Globus pallidus (tissue), 1 donor: ENCODE data around the gene NPIPA2.
"Not testable (repeated sequence)": the region's sequence is repeated elsewhere in the genome, so short reads cannot be mapped to it uniquely, and the experiment has no call there.

Experiments
- DNase-seq: peaks from one replicate; pipeline ENCODE4 v3.0.0-alpha.2; 2015; ENCODE audit warnings: low spot score

The NPIPA2 gene

DNA sequence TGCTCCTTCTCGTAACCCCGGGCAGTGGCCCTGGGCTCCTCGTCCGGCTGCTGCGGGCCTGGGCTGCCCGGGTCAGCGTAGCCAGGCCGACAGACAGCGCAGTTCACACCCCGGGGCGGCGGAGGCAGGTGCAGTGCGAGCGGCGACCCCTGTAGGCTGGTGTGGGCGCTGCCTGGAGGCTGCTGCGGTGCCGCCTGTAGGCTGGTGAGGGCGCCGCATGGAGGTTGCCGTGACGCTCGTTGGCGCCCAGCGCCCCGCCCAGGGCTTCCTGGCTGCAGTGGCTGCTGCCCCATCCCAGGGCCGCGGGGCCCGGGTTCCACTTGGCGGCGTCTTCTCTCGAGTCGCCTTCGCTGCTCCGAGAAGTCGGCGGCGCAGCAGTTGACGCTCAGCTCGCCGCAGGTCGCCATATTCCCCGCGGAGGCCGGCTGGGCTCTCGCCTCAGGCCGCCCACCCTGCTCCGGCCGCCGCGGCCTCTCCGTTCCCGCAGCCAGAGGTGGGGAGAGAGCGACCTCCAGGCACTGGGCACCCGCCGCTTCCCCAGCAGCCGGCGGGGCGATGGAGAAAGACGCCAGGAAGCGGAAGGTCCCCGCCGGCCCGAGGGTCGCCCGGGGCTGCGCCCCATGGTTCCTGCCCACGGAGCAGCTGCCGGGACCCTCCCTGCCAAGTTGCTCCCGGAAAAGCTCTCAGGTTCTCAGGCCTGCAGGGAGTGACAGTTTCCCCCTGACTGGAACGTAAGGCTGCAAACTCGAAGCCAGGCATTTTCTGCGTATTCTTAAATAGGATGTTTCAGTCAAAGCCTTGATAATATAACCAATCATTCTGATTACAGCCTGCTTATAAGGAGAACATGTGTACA lies at the start of gene NPIPA2:
Gene NPIPA2 (plus strand): TSS at position 261 of the 856 bp plus-strand sequence. CDS start 5,533 bp downstream, outside the sequence.
- not testable (repeated sequence) for DNase-seq

DNA sequence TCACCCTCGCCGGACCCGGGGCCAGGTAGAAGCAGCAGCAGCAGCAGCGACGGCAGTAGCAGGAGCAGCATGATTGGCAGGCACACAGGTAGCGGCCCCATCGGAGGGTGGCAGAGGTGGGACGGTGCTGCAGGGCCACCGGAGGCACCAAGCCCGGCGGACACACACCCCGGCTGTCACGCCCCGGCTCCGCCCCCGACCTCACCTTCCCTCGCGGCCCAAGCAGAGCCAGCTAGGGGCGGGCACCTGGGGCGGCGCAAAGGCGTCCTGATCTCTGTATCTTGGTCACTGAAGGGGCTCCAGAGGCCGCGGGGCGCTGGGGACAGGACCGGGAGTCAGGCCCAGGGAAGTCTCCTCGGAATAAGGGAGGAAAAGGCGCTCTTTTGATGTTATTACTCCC lies 48.2 kb upstream of the NPIPA2 start, which contains the start of gene PLA2G10:
Gene PLA2G10 (minus strand): TSS at position 180 of the 400 bp plus-strand sequence. CDS start 79 bp downstream, at position 101.
- DNase-seq = not testable (repeated sequence)

DNA sequence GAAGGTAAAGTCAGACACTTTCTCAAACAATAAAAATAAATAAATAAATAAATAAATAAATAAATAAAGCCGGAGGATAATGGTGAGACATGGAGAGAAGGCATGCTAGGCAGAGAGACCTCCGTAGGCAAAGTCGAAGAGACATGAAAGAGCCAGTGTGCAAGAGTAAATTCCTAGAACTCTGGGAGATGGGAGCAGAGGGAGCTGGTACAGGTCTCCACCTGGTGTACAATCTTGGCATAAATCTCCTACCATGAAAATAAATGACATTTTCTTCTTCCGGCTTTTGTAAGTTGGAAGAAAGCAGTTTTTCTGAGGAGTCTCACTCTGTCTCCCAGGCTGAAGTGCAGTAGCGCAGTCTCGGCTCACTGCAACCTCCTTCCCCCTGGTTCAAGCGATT lies 40.5 kb upstream of the NPIPA2 start:
- DNase-seq = not testable (repeated sequence)

DNA sequence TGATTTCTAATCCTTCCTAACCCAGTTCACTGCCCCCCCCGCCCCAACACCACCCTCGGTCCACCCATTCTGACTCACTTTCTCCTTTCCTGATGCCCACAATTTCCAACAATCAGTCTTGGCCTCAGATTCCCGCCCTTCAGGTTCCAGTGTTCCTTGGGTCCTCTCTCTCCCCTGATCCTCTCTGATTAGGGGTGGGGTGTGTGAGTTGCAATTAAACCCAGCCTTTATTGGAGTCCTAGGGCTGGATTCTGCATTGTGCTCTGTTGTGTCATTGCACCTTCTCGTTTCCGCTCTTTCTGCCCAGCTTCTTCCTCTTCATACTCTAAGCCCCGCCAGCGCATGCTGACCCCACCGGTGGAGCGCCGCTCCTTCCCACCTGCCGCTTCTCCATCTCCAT lies 39.7 kb upstream of the NPIPA2 start:
- DNase-seq = not testable (repeated sequence)

DNA sequence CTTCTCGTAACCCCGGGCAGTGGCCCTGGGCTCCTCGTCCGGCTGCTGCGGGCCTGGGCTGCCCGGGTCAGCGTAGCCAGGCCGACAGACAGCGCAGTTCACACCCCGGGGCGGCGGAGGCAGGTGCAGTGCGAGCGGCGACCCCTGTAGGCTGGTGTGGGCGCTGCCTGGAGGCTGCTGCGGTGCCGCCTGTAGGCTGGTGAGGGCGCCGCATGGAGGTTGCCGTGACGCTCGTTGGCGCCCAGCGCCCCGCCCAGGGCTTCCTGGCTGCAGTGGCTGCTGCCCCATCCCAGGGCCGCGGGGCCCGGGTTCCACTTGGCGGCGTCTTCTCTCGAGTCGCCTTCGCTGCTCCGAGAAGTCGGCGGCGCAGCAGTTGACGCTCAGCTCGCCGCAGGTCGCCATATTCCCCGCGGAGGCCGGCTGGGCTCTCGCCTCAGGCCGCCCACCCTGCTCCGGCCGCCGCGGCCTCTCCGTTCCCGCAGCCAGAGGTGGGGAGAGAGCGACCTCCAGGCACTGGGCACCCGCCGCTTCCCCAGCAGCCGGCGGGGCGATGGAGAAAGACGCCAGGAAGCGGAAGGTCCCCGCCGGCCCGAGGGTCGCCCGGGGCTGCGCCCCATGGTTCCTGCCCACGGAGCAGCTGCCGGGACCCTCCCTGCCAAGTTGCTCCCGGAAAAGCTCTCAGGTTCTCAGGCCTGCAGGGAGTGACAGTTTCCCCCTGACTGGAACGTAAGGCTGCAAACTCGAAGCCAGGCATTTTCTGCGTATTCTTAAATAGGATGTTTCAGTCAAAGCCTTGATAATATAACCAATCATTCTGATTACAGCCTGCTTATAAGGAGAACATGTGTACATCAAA lies 38.9 kb upstream of the NPIPA2 start, which contains the start of gene NPIPA3:
Gene NPIPA3 (plus strand): TSS at position 256 of the 856 bp plus-strand sequence. CDS start 5,533 bp downstream, outside the sequence.
- DNase-seq = not testable (repeated sequence)

DNA sequence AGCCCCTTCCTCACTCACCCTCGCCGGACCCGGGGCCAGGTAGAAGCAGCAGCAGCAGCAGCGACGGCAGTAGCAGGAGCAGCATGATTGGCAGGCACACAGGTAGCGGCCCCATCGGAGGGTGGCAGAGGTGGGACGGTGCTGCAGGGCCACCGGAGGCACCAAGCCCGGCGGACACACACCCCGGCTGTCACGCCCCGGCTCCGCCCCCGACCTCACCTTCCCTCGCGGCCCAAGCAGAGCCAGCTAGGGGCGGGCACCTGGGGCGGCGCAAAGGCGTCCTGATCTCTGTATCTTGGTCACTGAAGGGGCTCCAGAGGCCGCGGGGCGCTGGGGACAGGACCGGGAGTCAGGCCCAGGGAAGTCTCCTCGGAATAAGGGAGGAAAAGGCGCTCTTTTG lies 9.1 kb upstream of the NPIPA2 start:
- not testable (repeated sequence) for DNase-seq

DNA sequence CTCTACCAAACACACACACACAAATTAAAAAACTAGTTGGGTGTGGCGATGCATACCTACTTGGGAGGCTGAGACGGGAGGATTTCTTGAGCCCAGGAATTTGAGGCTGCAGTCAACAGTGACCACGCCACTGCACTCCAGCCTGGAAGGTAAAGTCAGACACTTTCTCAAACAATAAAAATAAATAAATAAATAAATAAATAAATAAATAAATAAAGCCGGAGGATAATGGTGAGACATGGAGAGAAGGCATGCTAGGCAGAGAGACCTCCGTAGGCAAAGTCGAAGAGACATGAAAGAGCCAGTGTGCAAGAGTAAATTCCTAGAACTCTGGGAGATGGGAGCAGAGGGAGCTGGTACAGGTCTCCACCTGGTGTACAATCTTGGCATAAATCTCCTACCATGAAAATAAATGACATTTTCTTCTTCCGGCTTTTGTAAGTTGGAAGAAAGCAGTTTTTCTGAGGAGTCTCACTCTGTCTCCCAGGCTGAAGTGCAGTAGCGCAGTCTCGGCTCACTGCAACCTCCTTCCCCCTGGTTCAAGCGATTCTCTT lies 1.4 kb upstream of the NPIPA2 start:
- not testable (repeated sequence) for DNase-seq

DNA sequence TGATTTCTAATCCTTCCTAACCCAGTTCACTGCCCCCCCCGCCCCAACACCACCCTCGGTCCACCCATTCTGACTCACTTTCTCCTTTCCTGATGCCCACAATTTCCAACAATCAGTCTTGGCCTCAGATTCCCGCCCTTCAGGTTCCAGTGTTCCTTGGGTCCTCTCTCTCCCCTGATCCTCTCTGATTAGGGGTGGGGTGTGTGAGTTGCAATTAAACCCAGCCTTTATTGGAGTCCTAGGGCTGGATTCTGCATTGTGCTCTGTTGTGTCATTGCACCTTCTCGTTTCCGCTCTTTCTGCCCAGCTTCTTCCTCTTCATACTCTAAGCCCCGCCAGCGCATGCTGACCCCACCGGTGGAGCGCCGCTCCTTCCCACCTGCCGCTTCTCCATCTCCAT lies 539 bp upstream of the NPIPA2 start:
- DNase-seq = not testable (repeated sequence)

DNA sequence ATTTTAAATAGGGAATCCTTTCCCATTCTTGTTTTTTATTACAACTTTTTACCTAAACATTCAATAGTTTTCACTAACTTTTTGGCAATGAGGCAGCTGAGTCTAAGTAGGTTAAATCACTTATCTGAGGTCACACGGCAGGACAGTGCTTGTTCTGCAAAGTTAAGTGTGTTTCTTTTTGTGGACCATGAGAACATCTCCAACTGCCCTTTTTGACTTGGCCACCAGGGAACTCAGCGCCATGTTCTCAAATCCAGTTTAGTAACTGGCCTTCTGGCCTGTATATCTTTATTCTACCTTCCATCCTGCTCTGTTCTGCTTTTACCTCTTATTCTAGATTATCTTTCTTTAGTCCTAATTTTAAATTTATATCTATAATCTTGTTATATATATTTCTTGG lies 31.3 kb downstream of the NPIPA2 start:
- not testable (repeated sequence) for DNase-seq

DNA sequence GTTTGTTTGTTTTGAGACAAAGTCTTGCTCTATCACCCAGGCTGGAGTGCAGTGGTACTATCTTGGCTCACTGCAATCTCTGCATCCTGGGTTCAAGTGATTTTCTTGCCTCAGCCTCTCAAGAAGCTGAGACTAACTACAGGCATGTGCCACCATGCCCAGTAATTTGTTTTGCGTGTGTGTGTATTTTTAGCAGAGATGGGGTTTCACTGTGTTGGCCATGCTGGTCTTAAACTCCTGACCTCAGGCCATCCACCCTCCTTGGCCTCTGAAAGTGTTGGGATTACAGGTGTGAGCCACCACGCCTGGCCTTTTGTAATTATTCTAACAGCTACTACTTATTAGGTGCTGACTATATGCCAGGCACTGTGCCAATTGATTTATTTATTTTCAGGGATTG lies 33.3 kb downstream of the NPIPA2 start:
- DNase-seq = not testable (repeated sequence)

DNA sequence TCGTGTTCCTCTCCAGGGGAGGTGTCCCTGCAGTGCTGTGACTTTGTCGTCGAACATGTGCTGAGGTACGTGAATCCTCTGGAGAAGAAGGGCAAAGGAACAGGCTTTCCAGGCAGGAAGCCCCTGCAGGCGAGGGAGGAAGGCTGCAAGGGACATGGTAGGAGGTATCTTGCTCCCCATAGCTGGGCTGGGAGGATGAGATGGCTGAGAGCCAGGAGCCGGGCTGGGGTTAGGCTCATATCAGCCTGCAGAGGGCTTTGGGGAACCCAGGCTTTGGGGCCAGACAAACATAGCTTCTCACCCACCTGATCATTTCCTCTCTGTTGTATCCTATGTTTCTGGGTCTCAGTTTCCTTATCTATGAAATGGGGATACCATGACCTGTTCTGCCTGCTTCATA lies 34.4 kb downstream of the NPIPA2 start:
- not testable (repeated sequence) for DNase-seq

DNA sequence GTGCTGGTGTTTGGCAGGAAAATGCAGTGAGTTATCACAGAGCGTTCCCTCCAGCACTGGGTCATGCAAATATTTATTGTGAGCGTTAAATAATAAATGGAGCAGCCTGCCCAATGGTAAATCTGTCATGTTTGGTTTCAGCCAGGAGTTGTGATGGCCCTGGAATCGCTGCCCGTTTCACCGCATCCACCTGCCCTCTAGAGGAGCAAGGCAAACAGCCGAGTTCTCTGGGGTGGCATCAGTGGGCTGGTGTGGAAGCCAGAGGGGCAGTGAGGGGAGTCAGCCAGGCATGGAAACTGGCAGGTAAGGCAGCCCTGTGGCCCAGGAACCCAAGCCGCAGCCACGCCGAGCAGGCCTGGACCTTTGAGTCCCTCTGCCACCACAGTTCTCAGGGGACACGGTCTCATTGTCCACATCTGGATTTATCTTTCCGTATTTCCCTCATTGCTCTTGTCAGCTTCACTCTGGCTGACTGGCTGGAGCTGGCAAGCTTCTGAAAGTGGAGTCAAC lies 37.1 kb downstream of the NPIPA2 start:
- not testable (repeated sequence) for DNase-seq

DNA sequence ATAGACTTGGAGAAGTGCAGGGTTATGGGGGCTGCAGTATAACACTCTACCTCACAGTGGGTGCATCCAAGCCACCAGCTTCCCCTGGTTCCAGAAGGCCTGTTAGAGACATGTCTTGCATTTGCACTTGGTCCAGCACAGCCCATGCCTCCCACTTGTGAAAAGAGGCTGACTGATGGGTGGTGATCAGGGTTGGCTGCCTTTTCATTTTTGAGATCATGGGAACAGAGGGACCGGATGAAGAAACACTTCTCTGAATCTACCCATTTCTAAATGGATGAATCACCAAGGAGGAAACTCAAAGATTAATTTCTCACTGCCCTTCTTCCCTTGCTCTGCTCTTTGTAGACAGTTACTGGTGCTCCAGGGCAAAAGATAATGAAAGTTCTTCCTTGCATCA lies 43.8 kb downstream of the NPIPA2 start:
- not testable (repeated sequence) for DNase-seq

DNA sequence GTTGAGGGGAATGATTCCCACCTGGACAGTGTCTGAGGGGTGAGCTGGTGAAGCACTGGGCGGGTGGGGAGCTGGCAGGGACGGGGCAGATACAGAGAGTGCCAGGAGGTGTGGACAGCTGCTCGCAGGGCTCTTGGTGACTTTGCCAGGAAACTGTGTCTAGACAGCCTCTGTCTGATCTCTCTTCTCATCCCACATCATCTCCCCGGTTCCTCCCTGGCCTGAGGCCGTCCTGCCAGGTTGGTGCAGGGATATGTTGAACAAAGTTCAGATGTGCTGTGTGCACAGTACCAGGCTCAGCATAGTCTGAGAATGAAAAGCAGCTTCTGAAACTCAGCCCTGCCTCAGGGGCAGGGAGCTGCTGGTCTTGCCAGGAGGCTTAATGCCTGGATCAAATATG lies 47.2 kb downstream of the NPIPA2 start:
- not testable (repeated sequence) for DNase-seq

DNA sequence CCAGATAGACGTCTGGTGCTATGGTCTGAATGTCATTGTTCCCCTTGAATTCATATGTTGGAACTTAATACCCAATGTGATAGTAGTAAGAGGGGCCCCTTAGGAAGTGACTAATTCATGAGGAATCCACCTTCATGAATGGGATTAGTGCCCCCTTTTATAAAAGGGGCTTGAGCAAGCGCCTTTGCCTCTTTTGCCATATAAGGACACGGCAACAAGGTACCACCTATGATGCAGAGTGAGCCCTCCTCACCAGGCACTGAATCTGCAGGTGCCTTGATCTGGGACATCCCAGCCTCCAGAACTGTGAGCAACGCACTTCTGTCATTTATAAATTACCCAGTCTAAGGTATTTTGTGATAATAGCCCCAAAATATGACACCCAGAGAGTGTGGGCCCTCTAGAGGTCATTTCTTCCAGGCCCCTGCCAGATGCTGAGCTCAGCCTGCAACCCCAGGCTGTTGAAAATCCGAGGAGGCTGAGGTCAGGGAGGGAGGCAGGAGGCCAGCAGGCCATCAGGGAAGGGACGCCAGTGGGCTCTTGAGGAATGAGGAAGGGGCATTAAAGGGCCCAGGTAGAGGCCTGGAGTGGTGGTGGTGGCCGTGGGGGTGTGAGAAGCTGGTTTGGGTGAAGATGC lies 48.1 kb downstream of the NPIPA2 start:
- DNase-seq = not testable (repeated sequence)

DNA sequence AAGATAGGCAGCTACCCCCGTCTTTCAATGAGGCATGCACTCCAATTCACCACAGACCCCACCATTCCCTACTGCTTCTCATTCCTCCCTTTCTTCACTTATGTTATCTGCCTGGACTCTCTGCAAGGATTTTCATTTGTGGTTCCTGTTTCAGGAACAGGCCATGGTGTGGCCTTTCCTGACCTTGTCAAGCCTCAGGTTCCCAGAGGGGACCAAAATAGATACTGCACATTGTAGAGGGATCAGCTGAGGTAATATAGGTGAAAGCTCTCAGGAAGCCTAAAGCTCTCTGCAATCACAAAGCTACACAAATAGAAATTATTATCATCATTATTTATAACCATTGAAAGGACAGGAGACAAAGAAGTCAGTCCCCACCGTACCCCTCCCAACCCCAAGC lies 50.6 kb downstream of the NPIPA2 start:
- not testable (repeated sequence) for DNase-seq

DNA sequence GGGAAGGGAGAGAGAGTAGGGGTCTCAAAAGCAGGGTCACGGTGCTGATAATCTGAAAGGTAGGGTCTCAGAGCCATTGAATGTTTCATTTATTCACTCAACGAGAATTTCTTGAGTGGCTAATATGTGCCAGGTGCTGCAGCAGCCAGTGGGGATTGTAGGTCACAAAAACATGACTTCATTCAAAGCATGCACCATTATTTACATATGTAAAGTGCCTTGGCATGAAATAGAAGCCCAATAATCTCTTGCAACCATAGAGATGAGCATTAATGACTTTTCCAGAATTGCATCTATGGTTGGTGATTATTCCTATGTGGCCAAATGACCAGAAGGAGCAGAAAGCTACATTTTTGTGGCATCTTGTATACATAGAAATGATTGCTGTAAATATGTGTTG lies 55.2 kb downstream of the NPIPA2 start:
- not testable (repeated sequence) for DNase-seq

DNA sequence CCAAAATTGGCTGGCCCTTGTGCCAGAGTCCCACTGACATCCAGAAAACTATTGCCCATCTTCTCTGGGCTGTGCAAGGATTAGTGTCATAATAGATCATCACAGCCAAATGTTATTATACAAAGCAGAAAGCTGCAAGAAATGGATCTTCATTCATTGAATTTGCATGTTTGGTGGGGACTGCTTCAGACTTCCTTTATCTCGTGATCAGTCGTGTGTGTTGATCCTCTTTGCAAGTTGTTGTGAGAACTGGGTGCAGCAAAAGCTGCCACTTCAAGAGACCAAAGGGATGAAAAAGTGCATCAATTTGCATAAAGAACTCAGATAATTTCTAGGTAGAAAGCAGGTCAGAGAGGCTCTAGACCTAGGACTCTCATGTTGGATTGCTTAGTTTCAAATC lies 61.2 kb downstream of the NPIPA2 start:
- not testable (repeated sequence) for DNase-seq

DNA sequence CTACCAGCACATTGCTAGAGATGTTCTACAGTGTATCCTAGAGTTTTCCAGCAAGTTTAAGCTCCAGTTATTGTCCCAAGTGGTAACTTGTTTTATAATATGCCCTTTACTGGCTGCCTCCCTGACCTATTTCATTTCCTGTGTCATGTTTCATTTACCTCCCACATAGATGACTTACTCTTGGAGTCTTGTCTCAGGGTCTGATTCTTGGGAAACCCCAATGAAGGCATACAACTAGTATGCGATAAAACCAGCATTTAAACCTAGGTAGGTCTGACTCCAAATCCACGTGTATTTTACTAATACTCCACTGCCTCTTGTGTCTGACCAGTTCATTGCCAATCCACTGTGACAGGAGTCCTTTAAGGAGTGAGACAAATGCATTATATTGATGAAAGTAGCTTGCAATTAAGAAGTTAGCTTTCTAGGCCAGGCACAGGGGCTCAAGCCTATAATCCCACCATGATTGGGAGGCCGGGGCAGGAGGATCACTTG lies 64.9 kb downstream of the NPIPA2 start:
- not testable (repeated sequence) for DNase-seq

DNA sequence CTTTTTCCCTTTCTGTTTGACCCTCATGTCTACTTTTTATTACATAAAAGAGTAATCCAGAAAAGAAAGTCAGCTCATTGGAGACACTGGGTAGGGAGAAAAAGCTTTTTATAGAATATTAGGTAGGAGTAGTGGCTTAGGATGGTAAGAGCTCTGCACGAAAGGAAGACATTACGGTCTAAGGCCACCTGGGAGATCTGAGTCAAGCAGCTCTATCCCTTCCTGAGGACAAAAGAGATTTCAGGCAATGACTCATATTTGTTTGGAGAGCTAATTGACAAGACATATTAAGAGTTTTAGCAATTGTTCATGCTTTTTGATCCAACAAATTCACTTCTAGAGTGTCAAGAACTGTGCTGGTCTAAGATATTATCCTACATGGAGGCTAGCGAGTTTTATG lies 71.6 kb downstream of the NPIPA2 start:
- not testable (repeated sequence) for DNase-seq
